ENCODE results near the gene FBXO46.
A peak's percentile ranks its signal among the peaks of the same experiment; 100 is the strongest.

Gene FBXO46, protein sequence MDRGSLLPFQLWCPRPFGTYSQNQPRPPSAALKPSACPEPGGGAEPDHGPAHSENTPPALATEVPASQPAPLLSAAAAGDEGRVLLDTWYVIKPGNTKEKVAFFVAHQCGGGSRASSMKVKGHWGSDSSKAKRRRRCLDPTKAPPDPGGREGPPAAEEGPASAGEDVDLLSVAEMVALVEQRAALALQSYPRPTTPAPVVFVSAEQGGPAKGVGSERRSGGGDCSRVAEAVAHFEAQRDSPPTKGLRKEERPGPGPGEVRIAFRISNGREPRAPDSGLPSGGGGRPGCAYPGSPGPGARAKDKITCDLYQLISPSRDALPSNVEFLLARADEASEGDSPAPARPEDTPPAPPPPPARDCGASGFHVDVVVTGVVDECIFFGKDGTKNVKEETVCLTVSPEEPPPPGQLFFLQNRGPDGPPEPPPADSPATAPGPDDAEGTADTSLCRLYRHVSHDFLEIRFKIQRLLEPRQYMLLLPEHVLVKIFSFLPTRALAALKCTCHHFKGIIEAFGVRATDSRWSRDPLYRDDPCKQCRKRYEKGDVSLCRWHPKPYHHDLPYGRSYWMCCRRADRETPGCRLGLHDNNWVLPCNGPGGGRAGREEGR

GRCh38 chr19:45730368-45731288 lies at the start of gene FBXO46:
Gene FBXO46 (minus strand): TSS chr19:45730896. CDS start chr19:45713495, 17,401 bp downstream.
- DNase-seq (peak; percentile 85 to 94), ATAC-seq (peak; percentile 99)
- H3K27me3 Mint-ChIP-seq = no peaks in the 10 kb centered on the region
- peak within 1 kb of the TSS; percentile 94 to 97 for H3K27ac Mint-ChIP-seq
- peak within 1 kb of the TSS; percentile 94 to 98 for H3K4me3 Mint-ChIP-seq
- H3K9me3 Mint-ChIP-seq = no peaks in the 10 kb centered on the region
- H3K4me1 Mint-ChIP-seq = peaks cover 44% of the 10 kb centered on the region

DNA sequence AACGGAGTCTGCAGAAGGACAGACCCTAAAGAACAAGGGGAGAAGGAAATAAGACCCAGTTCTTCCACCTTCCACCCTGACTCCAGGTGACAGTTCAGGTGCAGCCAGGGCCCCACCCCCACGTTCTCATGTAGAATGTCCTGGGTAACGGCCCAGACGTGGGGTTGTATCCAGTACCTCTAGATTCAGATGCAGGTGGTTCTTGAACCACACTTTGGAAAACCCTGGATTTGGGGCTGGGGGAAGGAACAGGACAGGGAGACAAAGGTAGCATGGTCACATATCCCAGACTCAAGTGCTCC lies 49.4 kb upstream of the FBXO46 start:
- DNase-seq = no peak
- Mint-ChIP-seq H3K27me3 (peaks cover 72% of the 10 kb centered on the region), H3K9me3 (no peaks in the 10 kb centered on the region), H3K27ac (no peak overlapping the region), H3K4me3 (no peak overlapping the region), H3K4me1 (peaks cover 23% of the 10 kb centered on the region)
- no peak for ATAC-seq

DNA sequence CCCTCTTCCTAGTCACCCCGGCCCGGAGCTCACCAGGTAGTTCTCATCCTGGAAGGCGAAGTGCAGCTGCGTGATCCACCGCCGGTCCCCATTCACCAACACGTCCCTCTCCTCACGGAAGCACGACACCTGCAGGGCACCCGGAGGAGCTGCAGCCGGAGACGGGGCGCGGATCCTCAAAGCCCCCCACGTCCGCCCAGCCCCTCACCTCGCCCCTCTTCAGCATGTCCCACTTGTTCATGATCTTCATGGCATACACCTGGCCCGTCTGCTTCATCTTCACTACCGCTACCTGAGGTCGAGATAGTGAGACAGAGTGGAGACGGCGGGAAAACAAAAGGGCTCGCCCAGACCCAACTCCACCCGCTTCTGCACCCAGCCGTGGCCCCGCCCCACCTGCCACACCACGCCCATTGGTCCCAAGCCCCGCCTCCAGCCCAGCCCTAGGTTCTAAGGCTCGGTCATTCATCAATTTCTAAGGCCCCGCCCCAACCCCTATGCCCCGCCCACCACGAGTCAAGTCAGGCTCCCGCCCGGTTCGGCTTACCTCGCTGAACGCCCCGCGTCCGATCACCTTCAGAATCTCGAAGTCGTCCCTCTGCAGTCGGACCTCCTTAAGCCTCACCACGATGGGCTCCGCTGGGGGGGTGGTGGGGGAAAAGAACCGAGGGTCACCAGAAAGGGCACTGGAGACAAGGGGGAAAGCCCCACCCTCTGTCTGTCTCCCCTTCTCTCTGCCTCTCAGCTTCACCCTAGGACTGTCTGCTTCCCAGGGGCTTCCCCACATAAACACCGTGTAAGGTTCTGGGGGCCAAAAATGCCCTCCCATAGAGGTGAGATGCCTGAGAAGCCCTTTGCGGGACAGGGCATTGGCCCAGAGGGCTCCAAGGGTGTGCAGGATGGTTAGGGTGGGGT lies 48.8 kb upstream of the FBXO46 start:
- H3K9me3 Mint-ChIP-seq = no peaks in the 10 kb centered on the region
- H3K4me3 Mint-ChIP-seq = peak overlapping the region; percentile 79 to 82
- H3K27me3 Mint-ChIP-seq = peaks cover 72% of the 10 kb centered on the region
- DNase-seq (peak; percentile 91 to 92), ATAC-seq (peak; percentile 91)
- no peak overlapping the region for H3K27ac Mint-ChIP-seq
- peaks cover 23% of the 10 kb centered on the region for H3K4me1 Mint-ChIP-seq

DNA sequence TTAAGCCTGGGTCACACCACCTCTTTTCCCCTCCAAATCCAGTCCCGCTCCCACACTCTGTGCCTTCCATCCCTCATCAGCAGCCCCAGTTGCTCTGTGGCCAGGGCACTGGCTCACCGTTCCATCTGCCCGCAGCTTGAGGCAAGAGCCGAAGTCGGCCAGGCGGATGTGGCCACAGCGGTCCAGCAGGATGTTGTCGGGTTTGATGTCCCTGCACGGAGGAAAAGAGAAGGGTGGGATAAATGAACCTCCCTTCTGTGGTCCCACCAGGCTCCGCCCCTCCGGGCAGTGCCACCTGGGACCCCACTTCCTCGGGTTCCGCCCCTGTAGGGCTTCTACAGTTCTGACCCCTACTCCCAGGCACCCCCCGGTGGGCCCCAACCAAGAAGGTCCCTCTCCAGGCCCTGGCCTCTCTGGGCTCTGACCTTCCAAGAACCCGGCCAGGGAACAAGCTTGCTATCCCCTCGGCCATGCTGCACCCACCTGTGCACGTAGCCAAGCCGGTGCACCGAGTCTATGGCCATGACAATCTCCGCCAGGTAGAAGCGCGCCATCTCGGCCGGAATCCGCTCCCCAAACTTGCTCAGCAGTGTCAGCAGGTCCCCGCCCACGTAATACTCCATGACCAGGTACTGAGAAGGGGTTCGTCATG lies 47.4 kb upstream of the FBXO46 start:
- DNase-seq (no peak), ATAC-seq (no peak)
- Mint-ChIP-seq H3K4me3 (peak overlapping the region in 1 of 2 donors; percentile 82), H3K27me3 (peaks cover 63% of the 10 kb centered on the region), H3K9me3 (no peaks in the 10 kb centered on the region), H3K4me1 (peaks cover 23% of the 10 kb centered on the region), H3K27ac (no peak overlapping the region)

GRCh38 chr19:45777395-45777961 lies 46.8 kb upstream of the FBXO46 start:
- no peak overlapping the region for H3K4me3 Mint-ChIP-seq
- H3K27ac Mint-ChIP-seq = no peak overlapping the region
- H3K9me3 Mint-ChIP-seq = no peaks in the 10 kb centered on the region
- peaks cover 23% of the 10 kb centered on the region for H3K4me1 Mint-ChIP-seq
- ATAC-seq (no peak), DNase-seq (no peak)
- H3K27me3 Mint-ChIP-seq = peaks cover 67% of the 10 kb centered on the region

- H3K9me3 Mint-ChIP-seq = no peaks in the 10 kb centered on the region
- no peak overlapping the region for H3K27ac Mint-ChIP-seq
- ATAC-seq (no peak), DNase-seq (no peak)
- H3K27me3 Mint-ChIP-seq = peaks cover 65% of the 10 kb centered on the region
- no peak overlapping the region for H3K4me3 Mint-ChIP-seq
- peaks cover 32% of the 10 kb centered on the region for H3K4me1 Mint-ChIP-seq
These were observed 44.1 kb upstream of the FBXO46 start for GRCh38 chr19:45774765-45775164.

GRCh38 chr19:45773384-45773783 lies 42.7 kb upstream of the FBXO46 start:
- peaks cover 51% of the 10 kb centered on the region for H3K27me3 Mint-ChIP-seq
- no peaks in the 10 kb centered on the region for H3K9me3 Mint-ChIP-seq
- peaks cover 23% of the 10 kb centered on the region for H3K4me1 Mint-ChIP-seq
- H3K4me3 Mint-ChIP-seq = no peak overlapping the region
- no peak overlapping the region for H3K27ac Mint-ChIP-seq
- DNase-seq (no peak), ATAC-seq (no peak)

DNA sequence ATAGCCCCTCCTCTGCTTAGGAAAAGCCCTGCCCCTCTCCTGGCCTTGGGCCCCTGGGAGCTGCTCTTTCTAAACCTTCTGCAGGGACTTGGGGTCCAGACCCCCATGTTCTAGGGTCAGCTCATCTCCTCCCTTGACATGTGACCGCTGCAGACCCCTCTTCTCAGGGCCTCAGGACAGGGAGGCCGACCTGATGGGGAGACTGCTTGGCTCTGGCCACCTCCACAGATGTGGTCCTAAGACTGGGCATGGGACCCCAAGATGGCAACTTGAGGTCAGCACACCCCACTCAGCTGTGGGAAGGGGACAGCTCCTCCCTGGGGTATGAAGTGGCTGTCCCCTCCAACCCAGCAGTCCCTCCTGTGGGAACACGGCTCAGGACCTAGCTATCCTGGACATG lies 42.2 kb upstream of the FBXO46 start:
- no peaks in the 10 kb centered on the region for H3K9me3 Mint-ChIP-seq
- ATAC-seq (no peak), DNase-seq (no peak)
- H3K27ac Mint-ChIP-seq = no peak overlapping the region
- no peak overlapping the region for H3K4me3 Mint-ChIP-seq
- H3K27me3 Mint-ChIP-seq = peaks cover 49% of the 10 kb centered on the region
- peaks cover 24% of the 10 kb centered on the region for H3K4me1 Mint-ChIP-seq

DNA sequence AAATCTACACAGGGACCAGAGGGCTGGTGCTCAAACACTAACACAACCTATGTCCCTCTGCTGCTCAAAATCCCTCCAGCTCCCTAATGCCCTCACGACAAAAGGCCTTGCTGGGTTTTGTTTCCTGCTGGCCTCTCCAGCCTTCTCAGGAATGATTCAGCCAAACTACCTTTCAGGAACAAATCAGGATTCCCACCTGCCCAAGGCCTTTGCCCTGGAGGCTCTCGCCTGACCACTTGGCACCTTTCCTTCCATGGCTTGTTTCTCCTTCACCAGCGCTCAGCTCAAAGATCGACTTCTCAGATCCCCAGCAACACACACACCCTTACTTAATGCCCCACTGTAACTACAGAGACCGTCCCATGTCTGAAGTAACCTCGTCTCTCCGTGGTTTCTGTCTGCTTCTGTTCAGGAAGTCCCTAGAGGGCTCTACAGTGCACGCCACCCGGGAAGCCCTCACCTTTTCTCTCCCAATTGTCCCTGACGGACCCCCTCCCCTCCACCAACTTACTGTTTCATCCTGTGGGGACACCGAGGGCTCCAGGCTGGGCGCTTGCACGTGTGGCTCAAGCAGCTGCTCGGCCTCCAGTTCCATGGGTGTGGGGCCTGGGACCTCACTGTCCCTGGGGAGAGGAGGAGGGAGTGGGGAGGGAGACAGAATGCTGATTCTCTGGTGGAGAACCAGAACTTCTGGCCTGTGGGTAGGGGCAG lies 41.6 kb upstream of the FBXO46 start:
- Mint-ChIP-seq H3K4me3 (no peak overlapping the region), H3K9me3 (no peaks in the 10 kb centered on the region), H3K27me3 (peaks cover 49% of the 10 kb centered on the region), H3K4me1 (peaks cover 30% of the 10 kb centered on the region), H3K27ac (no peak overlapping the region)
- ATAC-seq (no peak), DNase-seq (no peak)

DNA sequence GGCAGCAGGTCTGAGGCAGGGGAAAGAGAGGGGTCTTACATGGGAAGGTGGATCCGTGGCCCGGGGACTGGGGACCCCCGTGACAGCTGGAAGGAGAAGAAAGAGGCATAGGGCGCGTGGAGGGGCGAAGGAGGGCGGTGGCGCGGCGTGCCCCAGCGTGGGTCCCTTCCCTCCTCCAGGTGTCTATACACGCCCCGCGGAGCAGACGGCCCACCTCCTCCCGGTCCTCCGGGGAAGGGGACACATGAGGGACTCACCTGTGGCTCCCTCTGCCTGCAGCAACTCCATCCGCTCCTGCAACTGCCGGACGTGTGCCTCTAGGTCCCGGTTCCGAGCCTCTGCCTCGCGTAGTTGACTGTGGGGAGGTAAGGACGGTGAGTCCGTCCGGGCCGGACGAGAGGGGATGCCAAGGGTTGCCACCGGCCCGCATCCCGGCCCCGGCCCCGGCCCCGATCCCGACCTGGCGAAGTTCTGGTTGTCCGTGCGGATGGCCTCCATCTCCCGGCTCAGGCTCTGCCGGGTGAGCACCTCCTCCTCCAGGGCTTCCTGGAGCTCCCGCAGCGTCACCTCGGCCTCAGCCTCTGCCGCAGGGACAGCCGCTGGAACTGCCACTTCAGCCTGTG lies 40.7 kb upstream of the FBXO46 start:
- Mint-ChIP-seq H3K27ac (no peak overlapping the region), H3K4me1 (peaks cover 33% of the 10 kb centered on the region), H3K9me3 (no peaks in the 10 kb centered on the region), H3K4me3 (peak overlapping the region; percentile 12 to 37), H3K27me3 (peaks cover 47% of the 10 kb centered on the region)
- DNase-seq = no peak
- no peak for ATAC-seq

GRCh38 chr19:45770192-45771101 lies 39.8 kb upstream of the FBXO46 start:
- H3K4me3 Mint-ChIP-seq = peak overlapping the region; percentile 94 to 95
- peak overlapping the region; percentile 65 to 69 for H3K27ac Mint-ChIP-seq
- ATAC-seq = peak; percentile 80
- DNase-seq = peak; percentile 90 to 92
- peaks cover 55% of the 10 kb centered on the region for H3K27me3 Mint-ChIP-seq
- H3K4me1 Mint-ChIP-seq = peaks cover 33% of the 10 kb centered on the region
- no peaks in the 10 kb centered on the region for H3K9me3 Mint-ChIP-seq

DNA sequence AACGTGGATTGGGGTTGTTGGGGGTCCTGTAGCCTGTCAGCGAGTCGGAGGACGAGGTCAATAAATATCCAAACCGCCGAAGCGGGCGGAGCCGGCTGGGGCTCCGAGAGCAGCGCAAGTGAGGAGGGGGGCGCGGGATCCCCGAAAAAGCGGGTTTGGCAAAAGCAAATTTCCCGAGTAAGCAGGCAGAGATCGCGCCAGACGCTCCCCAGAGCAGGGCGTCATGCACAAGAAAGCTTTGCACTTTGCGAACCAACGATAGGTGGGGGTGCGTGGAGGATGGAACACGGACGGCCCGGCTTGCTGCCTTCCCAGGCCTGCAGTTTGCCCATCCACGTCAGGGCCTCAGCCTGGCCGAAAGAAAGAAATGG lies 39.1 kb upstream of the FBXO46 start:
- H3K27me3 Mint-ChIP-seq = peaks cover 62% of the 10 kb centered on the region
- peak; percentile 56 for ATAC-seq
- H3K4me3 Mint-ChIP-seq = peak overlapping the region; percentile 94 to 95
- no peaks in the 10 kb centered on the region for H3K9me3 Mint-ChIP-seq
- H3K4me1 Mint-ChIP-seq = peaks cover 33% of the 10 kb centered on the region
- H3K27ac Mint-ChIP-seq = no peak overlapping the region
- DNase-seq = peak; percentile 71 to 76
